Activated CD8-positive, alpha-beta memory T cell treated with anti-CD3 and anti-CD28 coated beads, Interleukin-2, amount 10 ng/mL, durations not matched to agents 7 days and 5 days (primary cell): Measurements from ENCODE around the gene SLC7A8. TPM values are rescaled to one million over a fixed set of nuclear protein-coding genes. Genes with fewer than 3 reads are reported as not detected.

Experiments used
- ATAC-seq: fragments of 150-1000 bp; cut with Tn5 transposase; one replicate; pipeline ENCODE4 v1.10.0; 2021; ENCODE audit warnings: moderate library complexity
- CTCF ChIA-PET: fragments of 350-600 bp; sonication (Branson Sonifier 250); formaldehyde crosslinking; loops from one replicate; lab custom pipeline; 2021; ENCODE audit warnings: antibody characterized with exemption; lab: Charles Lee
- DNase-seq: peaks from one replicate; pipeline ENCODE4 v3.0.0-alpha.2; 2020
- H3K27ac Mint-ChIP-seq: one replicate; pipeline ENCODE4 v1.8.0; 2021; ENCODE audit warnings: mild to moderate bottlenecking, mixed read lengths
- H3K27me3 Mint-ChIP-seq: one replicate; pipeline ENCODE4 v1.8.0; 2021; ENCODE audit warnings: mixed read lengths
- H3K36me3 Mint-ChIP-seq: one replicate; pipeline ENCODE4 v1.8.0; 2021; ENCODE audit warnings: mild to moderate bottlenecking, mixed read lengths
- H3K4me1 Mint-ChIP-seq: one replicate; pipeline ENCODE4 v1.8.0; 2021; ENCODE audit warnings: mixed read lengths
- H3K4me3 Mint-ChIP-seq: one replicate; pipeline ENCODE4 v1.8.0; 2021; ENCODE audit warnings: mild to moderate bottlenecking, moderate library complexity, mixed read lengths
- H3K9me3 Mint-ChIP-seq: one replicate; pipeline ENCODE4 v1.8.0; 2022; ENCODE audit warnings: low read depth, mixed read lengths
- total RNA-seq, 2 experiments: library from RNA; stranded (reverse); gene quantifications; one replicate each; pipeline ENCODE4 v1.2.3, GENCODE V29; 2021

SLC7A8 gene
- total RNA-seq, 2 experiments from 2014 or later: 0.54 to 0.91 TPM

DNA sequence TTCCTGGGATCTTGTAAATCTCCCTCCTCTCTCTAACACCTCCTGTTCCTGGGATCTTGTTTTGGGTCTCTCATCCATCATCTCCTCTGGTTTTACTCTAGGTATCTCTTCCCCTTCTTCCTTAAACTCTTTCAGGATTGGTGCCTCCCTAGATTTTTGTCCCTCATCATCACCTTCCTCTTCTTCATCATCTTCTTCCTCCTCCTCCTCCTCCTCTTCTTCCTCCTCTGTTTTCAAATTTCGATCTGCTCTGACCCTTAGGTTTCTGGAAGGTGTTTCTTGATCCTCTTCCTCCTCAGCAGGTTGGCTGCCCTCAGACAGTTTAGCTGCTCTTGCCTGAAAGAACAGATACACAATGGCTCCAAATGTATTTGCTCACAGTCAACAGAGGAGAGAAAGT lies 103.0 kb downstream of the SLC7A8 start:
- Mint-ChIP-seq H3K36me3 (peaks cover 40% of the 10 kb centered on the region), H3K4me3 (no peak overlapping the region), H3K27me3 (no peaks in the 10 kb centered on the region), H3K4me1 (peaks cover 3% of the 10 kb centered on the region), H3K9me3 (no peaks in the 10 kb centered on the region), H3K27ac (peak overlapping the region; percentile 41)
- ATAC-seq (no peak), DNase-seq (no peak)
- CTCF ChIA-PET: interaction anchor here (0.8 to 7.7 kb wide), 3 partner anchors 10 to 15 kb away, joined by 3 to 56 read pairs (median 8); partner anchors contain the start of genes ACIN1 and C14orf119

DNA sequence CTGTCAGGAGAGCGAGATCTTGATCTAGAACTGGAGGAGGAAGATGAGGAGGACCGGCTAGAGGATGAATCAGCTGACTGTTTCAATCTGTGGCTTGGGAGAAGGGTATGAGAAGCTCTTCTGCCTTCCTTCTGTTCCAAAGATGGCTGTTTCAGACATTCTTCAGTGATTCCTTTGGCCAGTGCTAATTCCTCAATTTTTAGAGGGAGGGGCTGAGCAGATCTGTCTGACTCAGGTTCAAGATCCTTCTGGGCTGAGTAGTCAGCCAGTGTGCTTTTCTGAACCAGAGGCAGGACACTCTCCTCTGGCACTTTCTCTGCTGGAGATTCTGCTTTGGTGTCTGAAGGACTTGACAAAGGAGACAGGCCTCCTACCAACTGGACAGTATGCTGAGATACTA lies 103.7 kb downstream of the SLC7A8 start:
- no peak overlapping the region for H3K27ac Mint-ChIP-seq
- no peaks in the 10 kb centered on the region for H3K9me3 Mint-ChIP-seq
- peaks cover 42% of the 10 kb centered on the region for H3K36me3 Mint-ChIP-seq

DNA sequence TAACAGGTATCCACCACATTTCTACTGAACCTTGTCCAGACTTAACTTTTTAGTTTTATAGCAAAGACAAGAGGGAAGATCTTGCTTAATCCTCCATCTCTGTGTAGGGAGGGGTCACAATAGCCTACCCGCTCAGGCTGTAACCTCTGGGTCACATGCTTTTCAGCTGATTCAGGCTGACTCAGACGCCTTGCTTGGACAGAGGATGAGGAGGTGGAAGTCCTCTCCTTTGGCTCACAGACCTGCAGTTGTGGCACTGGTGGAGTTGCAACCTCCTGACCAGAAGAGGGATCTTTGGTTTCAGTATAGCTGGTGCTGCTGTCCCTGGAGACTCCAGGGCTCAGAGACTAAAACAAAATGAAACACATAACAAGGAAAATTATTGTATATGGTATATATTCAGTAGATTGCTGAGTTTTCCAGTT lies 104.8 kb downstream of the SLC7A8 start:
- Mint-ChIP-seq H3K4me3 (no peak overlapping the region), H3K9me3 (no peaks in the 10 kb centered on the region), H3K27ac (peak overlapping the region; percentile 28), H3K27me3 (no peaks in the 10 kb centered on the region), H3K36me3 (peaks cover 42% of the 10 kb centered on the region), H3K4me1 (peaks cover 2% of the 10 kb centered on the region)
- ATAC-seq (no peak), DNase-seq (no peak)
- CTCF ChIA-PET: interaction anchor here (1.4 to 7.7 kb wide), 3 partner anchors 11 to 84 kb away, joined by 4 to 56 read pairs (median 33); partner anchors contain the start of genes ACIN1 and C14orf119

More for the DNA sequence above, 103.7 kb downstream of the SLC7A8 start:
- Mint-ChIP-seq H3K27me3 (no peaks in the 10 kb centered on the region), H3K4me1 (peaks cover 2% of the 10 kb centered on the region), H3K4me3 (no peak overlapping the region)
- CTCF ChIA-PET: interaction anchor here (2.1 to 7.7 kb wide), 2 partner anchors 9 to 12 kb away, joined by 8 to 56 read pairs; no protein-coding TSS in a partner anchor
- ATAC-seq (no peak), DNase-seq (no peak)

GRCh38 chr14:23077962-23078361 lies 105.5 kb downstream of the SLC7A8 start:
- Mint-ChIP-seq H3K9me3 (no peaks in the 10 kb centered on the region), H3K27ac (peak overlapping the region; percentile 6), H3K27me3 (no peaks in the 10 kb centered on the region), H3K4me3 (no peak overlapping the region), H3K36me3 (peaks cover 40% of the 10 kb centered on the region), H3K4me1 (peaks cover 2% of the 10 kb centered on the region)
- CTCF ChIA-PET: interaction anchor here (0.9 to 7.7 kb wide), 14 partner anchors 10 to 295 kb away, joined by 3 to 56 read pairs (median 8); partner anchors contain the start of genes ACIN1, AJUBA, C14orf119 and CDH24
- ATAC-seq: no peak
- no peak for DNase-seq

- peaks cover 6% of the 10 kb centered on the region for H3K4me1 Mint-ChIP-seq
- H3K27ac Mint-ChIP-seq: no peak overlapping the region
- ATAC-seq (peak; percentile 58), DNase-seq (no peak)
- no peaks in the 10 kb centered on the region for H3K9me3 Mint-ChIP-seq
- no peaks in the 10 kb centered on the region for H3K27me3 Mint-ChIP-seq
- CTCF ChIA-PET: interaction anchor here (0.5 to 7.7 kb wide), 28 partner anchors 8 to 303 kb away, joined by 3 to 56 read pairs (median 4); partner anchors contain the start of genes ACIN1, AJUBA, C14orf119 and CDH24
- H3K36me3 Mint-ChIP-seq: peaks cover 48% of the 10 kb centered on the region
- H3K4me3 Mint-ChIP-seq: no peak overlapping the region
These were observed 106.6 kb downstream of the SLC7A8 start for GRCh38 chr14:23076785-23077408.

Other genes starting within 250 kb of the SLC7A8 start
- 10 to 100 TPM; 57.0 to 77.9 TPM for gene HAUS4, start 226.6 kb downstream of the SLC7A8 start, total RNA-seq
- 1 to 10 TPM in 1 of 2 experiments, under 1 TPM in 1; 0.41 to 1.2 TPM for gene AJUBA, start 201.1 kb downstream of the SLC7A8 start, total RNA-seq
- gene C14orf93, start 173.5 kb downstream of the SLC7A8 start, total RNA-seq: 10 to 100 TPM in 1 of 2 experiments, 1 to 10 TPM in 1; 9.0 to 12.6 TPM
- gene PSMB5, start 148.8 kb downstream of the SLC7A8 start, total RNA-seq: 10 to 100 TPM; 66.7 to 95.3 TPM
- not detected for gene PSMB11, start 141.4 kb downstream of the SLC7A8 start, total RNA-seq
- 1 to 10 TPM; 2.4 to 2.5 TPM for gene CDH24, start 126.1 kb downstream of the SLC7A8 start, total RNA-seq
- gene ACIN1, start 88.5 kb downstream of the SLC7A8 start, total RNA-seq: 100 to 1,000 TPM; 172 to 204 TPM
- 10 to 100 TPM; 44.6 to 53.2 TPM for gene C14orf119, start 88.2 kb downstream of the SLC7A8 start, total RNA-seq
- not detected for gene CIROP, start 78.7 kb downstream of the SLC7A8 start, total RNA-seq
- gene CEBPE, start 64.4 kb downstream of the SLC7A8 start, total RNA-seq: under 1 TPM in 1 of 2 experiments, not detected in 1; 0.79 TPM
- gene RNF212B, start 54.3 kb upstream of the SLC7A8 start, total RNA-seq: not detected
- 10 to 100 TPM; 11.4 to 12.4 TPM for gene HOMEZ, start 102.5 kb upstream of the SLC7A8 start, total RNA-seq
- 10 to 100 TPM; 22.0 to 27.4 TPM for gene PPP1R3E, start 119.2 kb upstream of the SLC7A8 start, total RNA-seq
- gene BCL2L2, start 123.2 kb upstream of the SLC7A8 start, total RNA-seq: 1 to 10 TPM; 3.1 to 3.7 TPM
- 100 to 1,000 TPM; 225 to 269 TPM for gene PABPN1, start 137.8 kb upstream of the SLC7A8 start, total RNA-seq
- 1 to 10 TPM; 1.7 to 2.8 TPM for gene SLC22A17, start 169.2 kb upstream of the SLC7A8 start, total RNA-seq
- gene EFS, start 181.5 kb upstream of the SLC7A8 start, total RNA-seq: not detected
- gene IL25, start 189.1 kb upstream of the SLC7A8 start, total RNA-seq: not detected
- gene CMTM5, start 193.4 kb upstream of the SLC7A8 start, total RNA-seq: not detected
- 1 to 10 TPM in 1 of 2 experiments, under 1 TPM in 1; 0.23 to 1.0 TPM for gene MYH6, start 224.6 kb upstream of the SLC7A8 start, total RNA-seq